Thyroid gland (tissue), 4 donors: ENCODE results near the gene MAGOH.

ENCODE experiments used
- CTCF ChIP-seq, 6 experiments: fragments of 200-600 bp in 3 of 6; fragments of 450-650 bp in 3 of 6; sonication (generic) in 3 of 6; IDR thresholded peaks; one replicate each; pipeline ENCODE4 v1.5.1; 2016 to 2019; ENCODE audit warnings: antibody characterized with exemption in 6 of 6, mild to moderate bottlenecking in 2 of 6, inconsistent platforms in 1 of 6, moderate library complexity in 1 of 6
- POLR2A ChIP-seq, 2 donors: fragments of 450-650 bp; IDR thresholded peaks; one replicate each; pipeline ENCODE4 v1.6.1; 2017; ENCODE audit warnings: antibody characterized with exemption in 2 of 2, mild to moderate bottlenecking in 2 of 2, moderate library complexity in 1 of 2

GRCh38 chr1:53267761-53268160, 29.4 kb upstream of the MAGOH start:
- no peak for TF ChIP-seq CTCF (IDR thresholded peaks at IDR 0.05)
- TF ChIP-seq POLR2A (IDR thresholded peaks at IDR 0.05): no peak
